ENCODE measurements around the gene SSH2. TPM values are rescaled to one million over a fixed set of nuclear protein-coding genes. Genes with fewer than 3 reads are reported as not detected.

Gene SSH2
- total RNA-seq, 2 experiments from 2014 or later, result 39.4 to 73.9 TPM

DNA sequence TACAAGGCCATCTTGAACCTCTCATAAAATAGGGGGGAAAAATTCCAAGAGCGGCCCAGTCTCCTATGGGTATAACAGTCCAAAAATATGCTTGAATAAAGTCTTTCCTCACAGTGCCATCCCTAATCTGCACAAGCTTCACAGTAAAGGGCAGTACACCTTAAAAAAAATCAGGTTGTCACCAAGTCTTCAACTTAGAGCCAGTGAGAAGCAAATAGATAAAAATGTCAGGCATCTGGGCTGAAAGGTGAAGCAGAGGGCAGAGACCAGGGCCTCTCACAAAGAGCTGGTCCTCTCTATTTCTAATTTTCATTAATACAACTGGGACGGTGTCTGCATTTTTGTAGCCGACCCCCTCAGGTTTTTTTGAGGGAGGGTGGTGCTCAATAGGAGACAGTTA lies 82.9 kb downstream of the SSH2 start:
- Histone ChIP-seq H4K20me1 (ENCODE audit: insufficient read depth, low read length) (peaks cover 4% of the 10 kb centered on the region; the same call in 1 of the 2 replicates), H3K4me3 (ENCODE audit: low read depth, low read length, poor library complexity, severe bottlenecking) (no peak overlapping the region), H3K27ac (ENCODE audit: low read depth, low read length, poor library complexity, severe bottlenecking) (no peak overlapping the region), H2AFZ (ENCODE audit: low read length) (no peak overlapping the region), H3K4me2 (ENCODE audit: low read length) (no peak overlapping the region), H3K9me2 (ENCODE audit: insufficient read depth, low read length) (no peaks in the 10 kb centered on the region), H3K4me1 (ENCODE audit: insufficient read depth, low read length, poor library complexity, severe bottlenecking) (peaks cover 11% of the 10 kb centered on the region), H3K9me3 (ENCODE audit: low read length) (no peaks in the 10 kb centered on the region), H3K36me3 (ENCODE audit: insufficient read depth, low read length) (peaks cover 34% of the 10 kb centered on the region), H3K79me2 (ENCODE audit: insufficient read depth, low read depth, low read length) (peaks cover 5% of the 10 kb centered on the region; the same call in 1 of the 2 replicates)
- no TSS peak for BruUV-seq (replicated peaks)
- DNase-seq (ENCODE audit: low spot score), result no peak
- TF ChIP-seq, protein P1, sequence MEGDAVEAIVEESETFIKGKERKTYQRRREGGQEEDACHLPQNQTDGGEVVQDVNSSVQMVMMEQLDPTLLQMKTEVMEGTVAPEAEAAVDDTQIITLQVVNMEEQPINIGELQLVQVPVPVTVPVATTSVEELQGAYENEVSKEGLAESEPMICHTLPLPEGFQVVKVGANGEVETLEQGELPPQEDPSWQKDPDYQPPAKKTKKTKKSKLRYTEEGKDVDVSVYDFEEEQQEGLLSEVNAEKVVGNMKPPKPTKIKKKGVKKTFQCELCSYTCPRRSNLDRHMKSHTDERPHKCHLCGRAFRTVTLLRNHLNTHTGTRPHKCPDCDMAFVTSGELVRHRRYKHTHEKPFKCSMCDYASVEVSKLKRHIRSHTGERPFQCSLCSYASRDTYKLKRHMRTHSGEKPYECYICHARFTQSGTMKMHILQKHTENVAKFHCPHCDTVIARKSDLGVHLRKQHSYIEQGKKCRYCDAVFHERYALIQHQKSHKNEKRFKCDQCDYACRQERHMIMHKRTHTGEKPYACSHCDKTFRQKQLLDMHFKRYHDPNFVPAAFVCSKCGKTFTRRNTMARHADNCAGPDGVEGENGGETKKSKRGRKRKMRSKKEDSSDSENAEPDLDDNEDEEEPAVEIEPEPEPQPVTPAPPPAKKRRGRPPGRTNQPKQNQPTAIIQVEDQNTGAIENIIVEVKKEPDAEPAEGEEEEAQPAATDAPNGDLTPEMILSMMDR (conservative IDR thresholded peaks at IDR 0.05; ENCODE audit: low read length), result no peak
- TF ChIP-seq EZH2phosphoT487 (IDR thresholded peaks at IDR 0.05; ENCODE audit: borderline replicate concordance, low read depth, low read length), result no peak
- POLR2A ChIA-PET, result no interaction called here
- intact Hi-C loops (cut with micrococcal nuclease; ENCODE audit: unreplicated experiment), result no loop called here
- CTCF ChIA-PET (ENCODE audit: unreplicated experiment), result no interaction called here

DNA sequence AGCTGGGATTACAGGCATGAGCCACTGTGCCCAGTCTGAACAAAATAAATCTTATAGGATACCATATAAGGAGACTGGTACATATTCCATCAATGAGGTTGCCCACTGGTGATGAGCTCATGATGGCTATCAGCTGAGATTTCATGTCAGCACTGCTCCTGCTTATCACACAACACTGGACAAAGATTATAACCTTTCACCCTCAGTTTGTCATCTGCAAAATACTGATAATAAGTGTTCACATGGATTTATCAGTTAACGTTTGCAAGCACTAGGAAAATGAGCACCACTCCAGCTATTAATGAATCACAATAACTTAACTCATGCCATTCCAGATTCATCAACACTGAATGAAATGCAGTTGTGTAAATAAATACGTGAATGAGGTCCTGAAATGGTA lies 83.7 kb downstream of the SSH2 start:
- H3K9me3 ChIP-seq (ENCODE audit: low read length), result no peaks in the 10 kb centered on the region
- no peaks in the 10 kb centered on the region for H3K9me2 ChIP-seq (ENCODE audit: insufficient read depth, low read length)
- no peak overlapping the region for H3K4me3 ChIP-seq (ENCODE audit: low read depth, low read length, poor library complexity, severe bottlenecking)
- ChIA-PET CTCF (ENCODE audit: unreplicated experiment) (no interaction called here), POLR2A (interaction anchor here (0.8 kb wide), 1 partner anchor 14 kb away, joined by 4 read pairs; no protein-coding TSS in a partner anchor)
- H3K27ac ChIP-seq (ENCODE audit: low read depth, low read length, poor library complexity, severe bottlenecking), result no peak overlapping the region
- no peak for TF ChIP-seq EZH2phosphoT487 (IDR thresholded peaks at IDR 0.05; ENCODE audit: borderline replicate concordance, low read depth, low read length)
- TF ChIP-seq, protein P1 (conservative IDR thresholded peaks at IDR 0.05; ENCODE audit: low read length), result no peak
- no peak overlapping the region for H3K4me2 ChIP-seq (ENCODE audit: low read length)
- no peak for DNase-seq (ENCODE audit: low spot score)
- intact Hi-C loops (cut with micrococcal nuclease; ENCODE audit: unreplicated experiment), result no loop called here
- no peak overlapping the region for H2AFZ ChIP-seq (ENCODE audit: low read length)
- peaks cover 4% of the 10 kb centered on the region; the same call in 1 of the 2 replicates for H4K20me1 ChIP-seq (ENCODE audit: insufficient read depth, low read length)
- BruUV-seq (replicated peaks), result no TSS peak
- H3K36me3 ChIP-seq (ENCODE audit: insufficient read depth, low read length), result peaks cover 35% of the 10 kb centered on the region
- H3K79me2 ChIP-seq (ENCODE audit: insufficient read depth, low read depth, low read length), result peaks cover 5% of the 10 kb centered on the region; the same call in 1 of the 2 replicates
- peaks cover 11% of the 10 kb centered on the region for H3K4me1 ChIP-seq (ENCODE audit: insufficient read depth, low read length, poor library complexity, severe bottlenecking)

DNA sequence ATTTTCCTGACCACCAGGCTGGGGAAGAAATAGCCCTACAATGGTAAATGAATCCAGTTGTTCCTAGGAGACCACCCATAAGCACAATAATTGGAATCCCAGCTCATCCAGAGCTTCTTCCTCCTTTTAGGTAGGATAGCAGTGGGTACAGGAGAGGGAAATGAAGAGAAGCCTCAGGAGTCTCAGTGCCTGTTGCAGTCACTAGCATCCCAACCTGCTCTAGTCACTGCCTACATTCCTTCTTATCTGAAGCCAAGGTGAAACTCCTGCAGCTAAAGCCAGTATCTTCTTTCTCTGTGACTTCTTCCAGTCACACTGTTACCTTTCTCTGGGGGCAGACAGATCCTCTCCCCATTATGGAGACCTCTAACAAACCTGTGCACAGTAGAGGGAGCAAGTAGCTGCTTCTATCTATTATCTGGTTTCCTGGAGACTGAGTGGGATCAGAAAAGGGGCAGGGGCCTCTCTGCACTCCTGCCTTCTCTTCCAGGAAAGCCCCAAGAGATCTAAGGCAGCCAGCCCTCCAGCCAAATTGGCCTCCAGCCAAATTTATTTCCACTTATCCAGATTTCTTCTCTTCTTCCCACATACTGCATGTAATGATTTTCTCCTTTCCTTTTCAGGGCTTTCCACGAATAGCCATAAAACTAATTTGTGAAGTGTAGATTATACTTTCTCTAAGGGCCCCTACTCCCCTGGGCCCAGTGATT lies 85.5 kb downstream of the SSH2 start:
- Histone ChIP-seq H3K27ac (ENCODE audit: low read depth, low read length, poor library complexity, severe bottlenecking) (no peak overlapping the region), H3K9me2 (ENCODE audit: insufficient read depth, low read length) (no peaks in the 10 kb centered on the region), H2AFZ (ENCODE audit: low read length) (no peak overlapping the region), H3K4me3 (ENCODE audit: low read depth, low read length, poor library complexity, severe bottlenecking) (no peak overlapping the region), H4K20me1 (ENCODE audit: insufficient read depth, low read length) (peaks cover 4% of the 10 kb centered on the region; the same call in 1 of the 2 replicates), H3K9me3 (ENCODE audit: low read length) (no peaks in the 10 kb centered on the region), H3K4me1 (ENCODE audit: insufficient read depth, low read length, poor library complexity, severe bottlenecking) (no peaks in the 10 kb centered on the region), H3K4me2 (ENCODE audit: low read length) (no peak overlapping the region), H3K36me3 (ENCODE audit: insufficient read depth, low read length) (peaks cover 40% of the 10 kb centered on the region), H3K79me2 (ENCODE audit: insufficient read depth, low read depth, low read length) (no peaks in the 10 kb centered on the region; the same call in 1 of the 2 replicates)
- ChIA-PET POLR2A (interaction anchor here (0.7 to 1.5 kb wide), 2 partner anchors 13 to 35 kb away, joined by 3 read pairs; no protein-coding TSS in a partner anchor), CTCF (ENCODE audit: unreplicated experiment) (no interaction called here)
- DNase-seq (ENCODE audit: low spot score), result no peak
- TF ChIP-seq EZH2phosphoT487 (IDR thresholded peaks at IDR 0.05; ENCODE audit: borderline replicate concordance, low read depth, low read length), result no peak
- TF ChIP-seq, protein P1 (conservative IDR thresholded peaks at IDR 0.05; ENCODE audit: low read length), result no peak
- BruUV-seq (replicated peaks), result no TSS peak
- intact Hi-C loops (cut with micrococcal nuclease; ENCODE audit: unreplicated experiment), result no loop called here

Measured in OCI-LY7 (cell line).